ENCODE data around the gene NUDC.
A peak's percentile ranks its signal among the peaks of the same experiment; 100 is the strongest.

NUDC gene

GRCh38 chr1:26951821-26952497 is 30.4 kb downstream of the NUDC start:
- no peak overlapping the region for H3K4me3 ChIP-seq (ENCODE audit: low read depth, low read length)
- no peak for TF ChIP-seq CTCF (IDR thresholded peaks at IDR 0.05; ENCODE audit: borderline replicate concordance, insufficient read depth, low read depth, low read length)

GRCh38 chr1:26953374-26953773 is 31.8 kb downstream of the NUDC start:
- no peak for TF ChIP-seq CTCF (IDR thresholded peaks at IDR 0.05; ENCODE audit: borderline replicate concordance, insufficient read depth, low read depth, low read length)
- no peak overlapping the region for H3K4me3 ChIP-seq (ENCODE audit: low read depth, low read length)

GRCh38 chr1:26956321-26956720 is 34.8 kb downstream of the NUDC start:
- no peak overlapping the region for H3K4me3 ChIP-seq (ENCODE audit: low read depth, low read length)
- TF ChIP-seq CTCF (IDR thresholded peaks at IDR 0.05; ENCODE audit: borderline replicate concordance, insufficient read depth, low read depth, low read length) = no peak

- no peak for TF ChIP-seq CTCF (IDR thresholded peaks at IDR 0.05; ENCODE audit: borderline replicate concordance, insufficient read depth, low read depth, low read length)
- no peak overlapping the region for H3K4me3 ChIP-seq (ENCODE audit: low read depth, low read length)
Measured at GRCh38 chr1:26957306-26957705, 35.8 kb downstream of the NUDC start.

GRCh38 chr1:26959270-26959669 is 37.7 kb downstream of the NUDC start:
- no peak overlapping the region for H3K4me3 ChIP-seq (ENCODE audit: low read depth, low read length)
- TF ChIP-seq CTCF (IDR thresholded peaks at IDR 0.05; ENCODE audit: borderline replicate concordance, insufficient read depth, low read depth, low read length) = no peak

DNA sequence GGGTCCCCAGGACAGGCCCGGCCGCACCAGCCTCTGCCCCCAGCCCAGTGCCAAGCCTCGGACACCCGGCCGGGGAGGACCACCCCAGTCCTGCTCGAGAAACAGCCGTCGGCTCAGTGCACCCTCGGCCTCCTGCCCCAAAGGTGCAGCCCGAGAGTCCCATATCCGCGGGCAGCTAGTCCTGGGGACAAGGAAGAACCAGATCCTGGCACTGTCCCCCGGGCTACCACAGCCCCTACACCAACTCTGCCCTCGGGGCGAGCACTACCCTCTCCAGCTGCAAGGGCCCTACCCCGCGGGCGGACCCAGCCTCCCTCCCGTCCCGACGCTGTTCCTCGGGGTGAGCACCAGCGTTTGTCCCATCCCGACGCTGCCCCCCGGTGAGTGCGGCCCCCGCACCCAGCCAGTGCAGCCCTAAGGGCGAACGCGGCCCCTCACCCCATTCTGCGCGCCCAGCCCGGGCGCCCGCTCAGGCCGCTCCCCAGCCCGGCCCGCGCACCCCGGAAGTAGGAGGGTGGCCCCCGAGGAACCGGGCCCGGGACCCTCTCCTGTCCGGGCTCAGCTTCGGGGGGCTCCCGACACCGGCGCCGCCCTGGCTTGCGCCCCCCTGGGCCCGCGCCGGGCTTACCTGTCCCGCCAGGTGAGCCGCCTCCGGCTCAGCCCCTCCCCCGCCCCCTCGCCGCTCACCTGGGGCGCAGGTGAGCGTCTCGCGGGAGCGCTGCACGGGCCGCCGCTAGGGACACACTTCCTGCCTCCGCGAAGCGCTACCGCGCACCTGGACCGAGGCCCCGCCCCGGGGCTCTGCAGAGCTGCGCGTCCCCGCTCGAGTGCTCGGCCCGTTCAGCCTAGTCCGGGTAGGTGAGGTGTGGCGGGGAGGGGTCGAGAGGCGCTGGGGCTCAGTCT is 38.4 kb downstream of the NUDC start, which contains the start of gene KDF1:
TSS of gene KDF1 (minus strand) at position 747 of the 903 bp plus-strand sequence. CDS start 8,088 bp downstream, outside the sequence.
- TF ChIP-seq CTCF (IDR thresholded peaks at IDR 0.05; ENCODE audit: borderline replicate concordance, insufficient read depth, low read depth, low read length) = peak; percentile 32
- H3K4me3 ChIP-seq (ENCODE audit: low read depth, low read length) = peak within 1 kb of the TSS; percentile 8

All from GM12875 (cell line).